GM12878 (cell line): ENCODE measurements around the gene GARNL3.

Source experiments
- CHD4 ChIP-seq: fragments of 200-600 bp; sonication (generic); IDR thresholded peaks from 2 replicates; pipeline ENCODE4 v1.6.1; 2016; ENCODE audit warnings: mild to moderate bottlenecking
- CREB1 ChIP-seq: IDR thresholded peaks from 2 replicates; pipeline ENCODE4 v1.6.1; 2012; ENCODE audit warnings: low read depth, mild to moderate bottlenecking, inconsistent platforms
- EP300 ChIP-seq, 2 experiments: fragments of 150-350 bp in 1 of 2; IDR thresholded peaks; 2 replicates each; pipeline ENCODE4 v1.6.1; 2011 to 2012; ENCODE audit warnings: low read depth in 2 of 2, low read length in 2 of 2, borderline replicate concordance in 1 of 2, improper control_type of control experiment in 1 of 2, inconsistent platforms in 1 of 2; ENCODE audit not compliant: control insufficient read depth in 1 of 2
- ESRRA ChIP-seq: IDR thresholded peaks from 2 replicates; pipeline ENCODE4 v1.6.1; 2012; ENCODE audit warnings: mild to moderate bottlenecking, low read length, improper control_type of control experiment
- FOXM1 ChIP-seq: IDR thresholded peaks from 2 replicates; pipeline ENCODE4 v1.6.1; 2012; ENCODE audit warnings: low read depth, mild to moderate bottlenecking, inconsistent platforms, low read length, moderate library complexity
- NFIC ChIP-seq: IDR thresholded peaks from 2 replicates; pipeline ENCODE4 v1.6.1; 2012; ENCODE audit warnings: low read depth, mild to moderate bottlenecking, inconsistent platforms, low read length, moderate library complexity
- POLR2AphosphoS5 ChIP-seq: IDR thresholded peaks from 2 replicates; pipeline ENCODE4 v1.6.1; 2011; ENCODE audit warnings: mild to moderate bottlenecking, low read length, inconsistent platforms
- SMC3 ChIP-seq: IDR thresholded peaks from 2 replicates; pipeline ENCODE4 v1.6.1; 2011; ENCODE audit warnings: low read length, improper control_type of control experiment, borderline replicate concordance
- TF ChIP-seq, protein P1 (sequence below), 3 experiments: IDR thresholded peaks in 2 of 3; conservative IDR thresholded peaks in 1 of 3; 2 replicates each; pipeline ENCODE4 v1.5.1; 2011; ENCODE audit warnings: low read depth in 3 of 3, low read length in 3 of 3, mild to moderate bottlenecking in 3 of 3, control low read depth in 2 of 3, moderate library complexity in 2 of 3, inconsistent platforms in 1 of 3, mixed read lengths in 1 of 3; ENCODE audit not compliant: control insufficient read depth in 2 of 3, insufficient read depth in 1 of 3; ENCODE audit errors: extremely low read depth in 1 of 3
- TF ChIP-seq, protein P2 (sequence below): IDR thresholded peaks from 2 replicates; pipeline ENCODE4 v1.6.1; 2011; ENCODE audit warnings: borderline replicate concordance, low read depth, mild to moderate bottlenecking, moderate library complexity, mixed read lengths, low read length; ENCODE audit not compliant: insufficient read depth; ENCODE audit errors: extremely low read length
- TF ChIP-seq, protein P3 (sequence below): IDR thresholded peaks from 2 replicates; pipeline ENCODE4 v1.6.1; 2012; ENCODE audit warnings: low read depth, low read length, improper control_type of control experiment

DNA sequence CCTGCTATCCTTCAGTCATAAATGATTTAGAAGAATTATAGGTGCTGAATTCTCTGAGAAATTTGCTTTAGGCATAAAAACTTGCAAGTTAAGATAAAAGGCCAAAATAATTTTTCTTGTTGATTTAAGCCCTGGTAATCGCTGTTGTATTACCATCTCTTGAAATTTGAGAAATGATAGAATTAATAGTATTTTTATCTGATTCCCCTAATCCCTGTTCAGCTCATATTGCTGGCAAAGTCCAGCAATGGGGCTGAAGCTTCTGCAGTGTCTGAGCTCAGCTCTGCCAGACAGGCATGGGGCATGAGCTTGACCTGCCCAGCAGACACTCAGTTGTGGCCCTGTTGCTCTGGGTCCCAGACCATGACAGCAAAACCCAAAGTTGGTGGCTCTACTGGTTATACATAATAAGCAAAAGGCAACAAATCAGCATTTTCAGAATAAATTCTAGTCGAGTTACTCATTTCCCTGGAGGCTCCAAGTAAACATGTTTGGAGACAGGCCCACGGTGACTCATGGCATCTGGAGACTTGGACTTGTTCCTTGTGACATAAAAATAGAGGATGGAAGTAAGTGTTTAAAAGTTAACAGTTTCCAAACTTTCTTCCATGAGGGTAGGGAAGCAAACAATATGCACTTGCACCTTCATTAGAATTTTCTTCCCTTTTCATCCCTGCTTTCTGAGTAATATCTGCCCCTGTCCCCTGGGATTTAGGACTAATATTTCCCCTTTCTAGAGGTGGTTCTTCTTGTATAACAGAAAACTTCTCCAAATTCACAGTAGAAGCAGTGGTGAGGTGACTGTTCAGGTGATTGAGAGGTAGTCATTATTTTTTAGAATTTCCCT, 72.2 kb downstream of the GARNL3 start:
- no peak for TF ChIP-seq NFIC
- TF ChIP-seq, protein P1, sequence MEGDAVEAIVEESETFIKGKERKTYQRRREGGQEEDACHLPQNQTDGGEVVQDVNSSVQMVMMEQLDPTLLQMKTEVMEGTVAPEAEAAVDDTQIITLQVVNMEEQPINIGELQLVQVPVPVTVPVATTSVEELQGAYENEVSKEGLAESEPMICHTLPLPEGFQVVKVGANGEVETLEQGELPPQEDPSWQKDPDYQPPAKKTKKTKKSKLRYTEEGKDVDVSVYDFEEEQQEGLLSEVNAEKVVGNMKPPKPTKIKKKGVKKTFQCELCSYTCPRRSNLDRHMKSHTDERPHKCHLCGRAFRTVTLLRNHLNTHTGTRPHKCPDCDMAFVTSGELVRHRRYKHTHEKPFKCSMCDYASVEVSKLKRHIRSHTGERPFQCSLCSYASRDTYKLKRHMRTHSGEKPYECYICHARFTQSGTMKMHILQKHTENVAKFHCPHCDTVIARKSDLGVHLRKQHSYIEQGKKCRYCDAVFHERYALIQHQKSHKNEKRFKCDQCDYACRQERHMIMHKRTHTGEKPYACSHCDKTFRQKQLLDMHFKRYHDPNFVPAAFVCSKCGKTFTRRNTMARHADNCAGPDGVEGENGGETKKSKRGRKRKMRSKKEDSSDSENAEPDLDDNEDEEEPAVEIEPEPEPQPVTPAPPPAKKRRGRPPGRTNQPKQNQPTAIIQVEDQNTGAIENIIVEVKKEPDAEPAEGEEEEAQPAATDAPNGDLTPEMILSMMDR (IDR thresholded peaks at IDR 0.05 in 2 of 3, conservative IDR thresholded peaks at IDR 0.05 in 1 of 3; ENCODE audit: control insufficient read depth in 2 of 3, extremely low read depth in 1 of 3, insufficient read depth in 1 of 3, low read depth in 3 of 3, low read length in 3 of 3): no peak
- TF ChIP-seq CHD4: no peak
- no peak for TF ChIP-seq FOXM1
- no peak for TF ChIP-seq CREB1
- no peak for TF ChIP-seq EP300 (IDR thresholded peaks at IDR 0.05; ENCODE audit: borderline replicate concordance in 1 of 2, control insufficient read depth in 1 of 2, low read depth in 2 of 2, low read length in 2 of 2)
- no peak for TF ChIP-seq ESRRA
- no peak for TF ChIP-seq POLR2AphosphoS5
- TF ChIP-seq, protein P2, sequence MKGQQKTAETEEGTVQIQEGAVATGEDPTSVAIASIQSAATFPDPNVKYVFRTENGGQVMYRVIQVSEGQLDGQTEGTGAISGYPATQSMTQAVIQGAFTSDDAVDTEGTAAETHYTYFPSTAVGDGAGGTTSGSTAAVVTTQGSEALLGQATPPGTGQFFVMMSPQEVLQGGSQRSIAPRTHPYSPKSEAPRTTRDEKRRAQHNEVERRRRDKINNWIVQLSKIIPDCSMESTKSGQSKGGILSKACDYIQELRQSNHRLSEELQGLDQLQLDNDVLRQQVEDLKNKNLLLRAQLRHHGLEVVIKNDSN: no peak
- TF ChIP-seq, protein P3, sequence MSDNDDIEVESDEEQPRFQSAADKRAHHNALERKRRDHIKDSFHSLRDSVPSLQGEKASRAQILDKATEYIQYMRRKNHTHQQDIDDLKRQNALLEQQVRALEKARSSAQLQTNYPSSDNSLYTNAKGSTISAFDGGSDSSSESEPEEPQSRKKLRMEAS: no peak
- no peak for TF ChIP-seq SMC3
